D721Med (cell line): ENCODE results near the gene ZNF396.

Source experiments
- DNase-seq: peaks from one replicate; pipeline ENCODE4 v3.0.0; 2011; ENCODE audit warnings: low spot score; ENCODE audit not compliant: insufficient read length
- FAIRE-seq: peaks from 2 replicates; lab custom pipeline; 2011; peaks lifted over from hg19 to GRCh38; lab: Jason Lieb, UNC
- TF ChIP-seq, protein P1 (sequence below): IDR thresholded peaks from 2 replicates; pipeline ENCODE4 v1.5.1; 2012; ENCODE audit warnings: mild to moderate bottlenecking, control low read depth; ENCODE audit not compliant: insufficient read depth; ENCODE audit errors: missing control alignments

Gene ZNF396

DNA sequence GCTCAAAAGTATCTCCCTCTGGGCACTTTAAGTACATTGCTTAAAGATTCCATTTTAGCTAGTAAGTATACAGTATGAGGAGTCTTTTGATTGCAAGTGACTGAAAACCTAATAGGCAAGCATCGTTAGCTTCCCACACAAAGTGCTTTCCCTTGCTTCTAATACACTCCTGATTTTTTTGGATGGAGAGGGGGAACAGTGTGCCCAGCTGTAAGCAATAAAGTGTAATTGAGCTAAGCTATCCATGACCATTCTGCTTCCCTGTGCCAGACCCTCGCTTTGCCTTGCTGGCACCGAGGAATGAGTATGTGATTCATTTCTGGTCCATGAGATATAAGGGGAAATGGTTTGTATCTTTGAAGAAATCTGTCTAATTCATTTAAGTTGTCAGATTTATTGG lies 29.1 kb downstream of the ZNF396 start:
- no peak for FAIRE-seq
- TF ChIP-seq, protein P1, sequence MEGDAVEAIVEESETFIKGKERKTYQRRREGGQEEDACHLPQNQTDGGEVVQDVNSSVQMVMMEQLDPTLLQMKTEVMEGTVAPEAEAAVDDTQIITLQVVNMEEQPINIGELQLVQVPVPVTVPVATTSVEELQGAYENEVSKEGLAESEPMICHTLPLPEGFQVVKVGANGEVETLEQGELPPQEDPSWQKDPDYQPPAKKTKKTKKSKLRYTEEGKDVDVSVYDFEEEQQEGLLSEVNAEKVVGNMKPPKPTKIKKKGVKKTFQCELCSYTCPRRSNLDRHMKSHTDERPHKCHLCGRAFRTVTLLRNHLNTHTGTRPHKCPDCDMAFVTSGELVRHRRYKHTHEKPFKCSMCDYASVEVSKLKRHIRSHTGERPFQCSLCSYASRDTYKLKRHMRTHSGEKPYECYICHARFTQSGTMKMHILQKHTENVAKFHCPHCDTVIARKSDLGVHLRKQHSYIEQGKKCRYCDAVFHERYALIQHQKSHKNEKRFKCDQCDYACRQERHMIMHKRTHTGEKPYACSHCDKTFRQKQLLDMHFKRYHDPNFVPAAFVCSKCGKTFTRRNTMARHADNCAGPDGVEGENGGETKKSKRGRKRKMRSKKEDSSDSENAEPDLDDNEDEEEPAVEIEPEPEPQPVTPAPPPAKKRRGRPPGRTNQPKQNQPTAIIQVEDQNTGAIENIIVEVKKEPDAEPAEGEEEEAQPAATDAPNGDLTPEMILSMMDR: no peak
- no peak for DNase-seq

GRCh38 chr18:35345950-35346349 lies 31.2 kb downstream of the ZNF396 start:
- FAIRE-seq (no peak), DNase-seq (no peak)
- TF ChIP-seq, protein P1: no peak

GRCh38 chr18:35345460-35345921 lies 31.6 kb downstream of the ZNF396 start:
- FAIRE-seq: no peak
- no peak for DNase-seq
- TF ChIP-seq, protein P1: no peak

GRCh38 chr18:35344736-35345459 lies 32.2 kb downstream of the ZNF396 start:
- TF ChIP-seq, protein P1: no peak

GRCh38 chr18:35343936-35344735 lies 33.0 kb downstream of the ZNF396 start, which contains the start of gene ZNF24:
Gene ZNF24, minus strand, starts transcription at chr18:35344420. Its CDS starts 3,770 bp downstream, at chr18:35340650.
- DNase-seq (peak; percentile 98), FAIRE-seq (no peak)
- TF ChIP-seq, protein P1: no peak

More at GRCh38 chr18:35344736-35345459, 32.2 kb downstream of the ZNF396 start:
- FAIRE-seq (peak; percentile 51), DNase-seq (no peak)

DNA sequence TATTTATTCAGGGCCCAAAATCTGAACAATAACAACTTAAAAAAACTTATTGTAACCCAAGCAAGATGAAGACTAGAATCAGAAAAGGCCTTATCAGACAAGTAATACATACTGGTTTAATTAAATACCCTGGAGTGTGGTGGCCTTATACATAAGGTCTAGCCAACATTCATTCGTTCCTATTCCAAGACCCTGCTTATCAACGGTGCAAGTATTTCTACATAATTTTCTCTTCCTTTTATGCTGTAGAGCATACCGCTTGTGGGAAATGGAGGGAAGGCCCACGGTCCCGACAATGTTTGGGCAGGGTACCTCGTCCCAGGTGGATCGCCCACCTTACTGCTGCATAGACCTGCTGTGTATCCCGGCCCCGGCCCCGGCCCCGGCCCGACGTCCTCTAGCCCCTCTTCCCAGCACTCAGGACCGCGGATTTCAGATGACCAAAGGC lies 33.6 kb downstream of the ZNF396 start:
- DNase-seq (no peak), FAIRE-seq (peak; percentile 21)
- TF ChIP-seq, protein P1: no peak
